ENCODE results near the gene SNCG. TPM values are rescaled to one million over a fixed set of nuclear protein-coding genes. Genes with fewer than 3 reads are reported as not detected.
"Not testable (repeated sequence)": the region's sequence is repeated elsewhere in the genome, so short reads cannot be mapped to it uniquely, and the experiment has no call there.

SNCG gene
- total RNA-seq, 1 donor from 2014 or later = not detected

- intact Hi-C loops (cut with micrococcal nuclease) = no loop called here
Observed at GRCh38 chr10:86944907-86945306, 13.5 kb upstream of the SNCG start.

DNA sequence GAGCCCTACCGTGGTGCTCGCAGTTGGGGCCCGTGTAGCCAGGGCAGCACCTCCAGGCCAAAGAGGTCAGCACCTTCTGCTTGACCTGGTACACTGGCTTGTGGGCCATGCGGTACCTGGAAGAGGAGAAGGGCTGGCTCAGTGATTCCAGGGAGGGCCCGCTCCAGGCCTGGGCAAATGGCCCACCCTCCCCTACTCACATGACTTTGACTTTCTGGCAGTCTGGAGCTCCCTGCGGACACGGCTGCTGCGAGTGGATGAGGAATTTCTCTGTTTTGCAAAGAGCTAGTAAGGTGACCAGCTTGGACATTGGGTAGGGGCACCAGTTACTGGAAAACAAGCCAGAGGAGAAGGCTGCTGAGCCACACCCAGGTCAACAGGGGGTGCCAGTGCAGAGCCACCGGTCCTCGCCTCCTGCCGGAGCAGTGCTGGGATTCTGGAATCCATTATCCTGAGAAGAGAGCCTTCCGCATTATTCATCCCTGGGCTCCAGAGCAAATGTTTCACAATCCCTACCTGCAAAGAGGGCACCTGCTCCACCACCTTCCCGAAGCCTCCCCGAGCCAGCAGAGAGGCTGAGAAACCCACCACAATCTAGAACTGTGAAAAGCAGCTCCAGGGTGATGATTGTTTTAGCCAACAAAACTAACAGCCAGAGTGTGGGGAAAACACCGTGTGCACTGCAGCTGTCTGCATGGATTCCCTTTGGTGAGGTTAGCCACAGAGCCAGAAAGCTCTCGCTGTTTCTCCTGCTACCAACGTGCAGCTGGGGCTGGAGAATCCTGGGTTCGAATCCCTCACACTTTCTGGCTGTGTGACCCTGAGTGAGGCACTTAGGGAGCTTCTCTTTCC, 12.8 kb upstream of the SNCG start:
- intact Hi-C loops (cut with micrococcal nuclease) = no loop called here

- intact Hi-C loops (cut with micrococcal nuclease) = no loop called here
Observed at GRCh38 chr10:86946213-86947155, 11.9 kb upstream of the SNCG start.

GRCh38 chr10:86947806-86948205, 10.6 kb upstream of the SNCG start:
- intact Hi-C loops (cut with micrococcal nuclease) = not testable (repeated sequence)

DNA sequence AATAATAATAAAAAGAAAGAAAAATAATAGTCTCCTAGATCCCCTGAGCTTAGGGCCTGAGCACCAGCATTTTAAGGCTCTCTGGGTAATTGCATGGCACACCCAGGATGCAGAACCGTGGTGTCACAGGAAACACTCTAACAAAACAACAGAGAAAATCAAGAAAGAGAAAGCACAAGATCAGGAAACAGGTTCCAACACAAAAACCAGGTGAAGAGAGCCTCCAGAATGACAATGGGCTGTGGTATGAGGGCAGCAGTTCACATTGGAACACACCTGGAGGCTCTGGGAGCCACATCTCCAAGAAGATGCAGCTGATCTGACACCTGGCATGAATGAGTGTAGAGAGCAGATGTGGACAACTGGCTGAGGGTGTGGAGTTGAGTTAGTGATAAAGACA, 8.1 kb upstream of the SNCG start:
- intact Hi-C loops (cut with micrococcal nuclease) = no loop called here

GRCh38 chr10:86951184-86951761, 7.1 kb upstream of the SNCG start:
- intact Hi-C loops (cut with micrococcal nuclease) = no loop called here

- intact Hi-C loops (cut with micrococcal nuclease) = no loop called here
Observed at GRCh38 chr10:86952106-86952505, 6.3 kb upstream of the SNCG start.

DNA sequence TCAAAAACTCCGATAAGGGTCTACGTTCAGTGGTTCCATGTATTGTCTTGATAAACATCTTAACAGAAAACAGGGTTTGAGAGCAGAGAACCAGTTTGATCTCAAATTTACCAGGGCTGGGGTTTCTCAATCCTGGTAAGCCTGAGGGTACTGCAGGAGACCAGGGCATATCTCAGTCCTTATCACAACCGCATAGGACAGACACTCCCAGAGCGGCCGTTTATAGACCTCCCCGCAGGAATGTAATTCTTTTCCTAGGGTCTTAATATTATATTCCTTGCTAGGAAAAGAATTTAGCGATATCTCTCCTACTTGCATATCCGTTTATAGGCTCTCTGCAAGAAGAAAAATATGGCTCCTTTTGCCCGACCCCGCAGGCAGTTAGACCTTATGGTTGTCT, 5.7 kb upstream of the SNCG start:
- intact Hi-C loops (cut with micrococcal nuclease) = not testable (repeated sequence)

GRCh38 chr10:86953747-86954680, 4.4 kb upstream of the SNCG start:
- intact Hi-C loops (cut with micrococcal nuclease) = no loop called here

GRCh38 chr10:86954681-86955500, 3.5 kb upstream of the SNCG start:
- intact Hi-C loops (cut with micrococcal nuclease) = no loop called here

DNA sequence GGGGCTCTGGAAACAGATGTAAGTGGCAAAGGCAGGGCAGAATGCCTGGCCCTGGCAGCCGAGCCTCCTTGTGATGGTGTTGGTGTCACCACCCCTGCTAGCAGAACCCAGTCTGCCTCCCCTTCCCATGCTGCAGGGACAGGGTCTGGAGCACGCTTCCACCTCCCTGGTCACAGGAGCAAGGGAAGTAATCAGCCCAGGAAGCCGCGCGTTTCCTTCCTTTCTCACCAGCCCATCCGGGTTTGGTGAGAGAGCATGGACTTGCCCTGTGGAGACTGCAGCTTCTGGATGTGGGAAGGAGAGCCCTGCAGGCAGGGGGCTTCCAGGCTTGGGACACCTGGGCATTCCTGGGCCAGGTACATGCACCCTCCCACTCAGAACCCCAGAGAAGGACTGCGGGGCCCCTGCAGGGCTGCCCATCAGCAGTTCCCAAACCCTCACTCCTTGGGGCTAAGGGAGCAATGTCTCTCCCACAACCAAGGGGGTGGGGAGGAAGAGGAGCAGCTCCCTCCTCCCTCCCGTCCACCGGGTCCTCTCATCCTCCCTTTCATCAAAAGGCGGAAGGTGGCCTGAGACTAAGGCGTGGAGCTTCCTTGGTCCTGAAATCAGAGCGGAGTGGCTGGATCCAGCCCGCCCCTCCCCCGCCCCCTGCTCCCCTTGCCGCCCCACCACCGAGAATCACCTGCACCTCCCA, 2.8 kb upstream of the SNCG start:
- intact Hi-C loops (cut with micrococcal nuclease) = no loop called here

DNA sequence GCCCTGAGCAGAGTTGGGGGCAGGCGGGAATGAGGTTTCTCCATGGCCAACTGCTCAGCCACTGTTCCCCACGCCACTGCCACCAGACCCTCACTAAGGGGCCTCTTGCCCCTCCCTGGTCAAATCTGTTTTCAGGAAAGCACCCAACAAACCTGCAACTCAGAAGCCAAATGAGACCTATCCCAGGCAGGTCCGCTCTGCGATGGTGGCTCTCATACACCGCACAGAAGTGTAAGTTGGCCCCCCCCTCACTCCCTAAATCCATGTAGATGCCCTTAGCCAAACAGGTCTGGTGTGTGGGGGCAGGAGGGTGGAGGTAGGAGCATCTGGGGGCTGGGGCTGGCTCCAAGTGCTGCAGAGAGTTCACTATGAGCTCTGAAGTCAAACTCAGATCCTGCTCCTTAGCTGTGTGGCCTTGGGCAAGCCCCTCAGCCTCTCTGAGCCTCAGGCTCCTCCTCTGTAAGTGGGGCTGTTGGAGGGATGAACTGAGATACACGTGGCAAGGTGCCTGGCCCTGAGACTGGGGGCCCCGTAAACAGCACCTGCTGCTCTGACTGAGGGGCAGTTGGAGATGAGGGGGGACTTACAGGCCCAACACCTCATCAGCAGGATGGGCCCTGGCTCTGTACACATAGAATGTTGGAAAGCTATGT, 2.1 kb upstream of the SNCG start:
- intact Hi-C loops (cut with micrococcal nuclease) = no loop called here

DNA sequence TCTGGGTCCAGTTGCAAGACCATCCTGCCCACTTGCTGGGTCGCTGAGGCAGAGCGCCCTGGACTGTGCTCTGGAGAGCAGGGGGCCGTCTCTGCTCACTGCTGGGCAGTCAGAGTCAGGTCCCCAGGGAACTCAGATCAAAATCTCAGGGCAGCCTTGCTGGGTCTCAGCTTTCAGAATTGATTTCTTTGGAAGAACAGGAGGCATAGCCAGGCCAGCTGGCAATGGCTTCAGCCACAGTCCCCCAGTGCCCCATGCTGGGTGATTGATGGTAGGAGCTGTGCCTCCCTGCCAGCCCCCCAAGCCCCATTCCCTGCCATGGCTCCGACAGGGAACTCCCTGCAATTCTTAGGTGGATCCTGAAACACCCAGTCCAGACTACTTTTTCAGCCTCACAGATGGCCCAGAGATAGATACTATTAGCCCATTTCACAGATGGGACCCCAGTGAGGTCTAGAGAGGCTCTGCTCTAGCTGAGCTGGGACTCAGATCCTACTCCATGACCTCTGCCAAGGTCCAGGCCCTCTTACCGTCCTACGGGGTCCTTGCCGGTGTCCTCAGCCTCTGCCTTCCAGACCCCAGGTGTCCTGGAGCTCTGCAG, 1.5 kb upstream of the SNCG start:
- intact Hi-C loops (cut with micrococcal nuclease) = no loop called here

DNA sequence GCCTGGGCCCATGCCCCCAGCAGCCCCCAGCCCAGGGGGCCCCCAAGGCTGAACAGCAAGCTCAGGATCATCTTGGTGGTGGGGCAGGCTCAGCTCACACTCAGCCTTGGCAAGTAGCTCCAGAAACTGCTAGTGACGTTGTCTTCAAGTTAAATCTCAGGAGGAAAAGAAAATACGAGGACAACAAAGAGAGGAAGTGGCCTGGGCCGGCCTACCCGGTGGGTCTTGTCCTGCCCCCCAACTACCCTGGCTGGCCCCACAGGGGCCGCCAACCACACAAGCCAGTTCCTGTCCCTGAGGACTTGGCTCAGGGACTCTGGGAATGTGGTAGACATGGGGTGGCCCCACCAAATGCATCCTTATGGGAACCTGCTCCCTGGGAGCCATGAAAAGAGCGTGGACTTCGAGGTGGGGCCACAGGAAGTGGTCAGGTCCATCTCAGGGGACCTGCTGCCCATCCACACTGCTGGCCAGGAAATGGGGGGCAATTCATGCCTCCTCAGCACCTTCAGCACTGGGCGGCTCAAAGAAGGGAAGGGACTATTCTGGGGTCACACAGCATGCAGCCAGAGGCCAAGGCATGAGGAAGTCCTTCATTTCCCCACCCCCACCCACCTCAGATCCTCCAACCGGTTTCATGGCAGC, 806 bp upstream of the SNCG start, which contains the start of gene MMRN2:
MMRN2 (minus strand) TSS at position 145 of the 645 bp plus-strand sequence; CDS start at position 71, 74 bp downstream.
- intact Hi-C loops (cut with micrococcal nuclease) = no loop called here

DNA sequence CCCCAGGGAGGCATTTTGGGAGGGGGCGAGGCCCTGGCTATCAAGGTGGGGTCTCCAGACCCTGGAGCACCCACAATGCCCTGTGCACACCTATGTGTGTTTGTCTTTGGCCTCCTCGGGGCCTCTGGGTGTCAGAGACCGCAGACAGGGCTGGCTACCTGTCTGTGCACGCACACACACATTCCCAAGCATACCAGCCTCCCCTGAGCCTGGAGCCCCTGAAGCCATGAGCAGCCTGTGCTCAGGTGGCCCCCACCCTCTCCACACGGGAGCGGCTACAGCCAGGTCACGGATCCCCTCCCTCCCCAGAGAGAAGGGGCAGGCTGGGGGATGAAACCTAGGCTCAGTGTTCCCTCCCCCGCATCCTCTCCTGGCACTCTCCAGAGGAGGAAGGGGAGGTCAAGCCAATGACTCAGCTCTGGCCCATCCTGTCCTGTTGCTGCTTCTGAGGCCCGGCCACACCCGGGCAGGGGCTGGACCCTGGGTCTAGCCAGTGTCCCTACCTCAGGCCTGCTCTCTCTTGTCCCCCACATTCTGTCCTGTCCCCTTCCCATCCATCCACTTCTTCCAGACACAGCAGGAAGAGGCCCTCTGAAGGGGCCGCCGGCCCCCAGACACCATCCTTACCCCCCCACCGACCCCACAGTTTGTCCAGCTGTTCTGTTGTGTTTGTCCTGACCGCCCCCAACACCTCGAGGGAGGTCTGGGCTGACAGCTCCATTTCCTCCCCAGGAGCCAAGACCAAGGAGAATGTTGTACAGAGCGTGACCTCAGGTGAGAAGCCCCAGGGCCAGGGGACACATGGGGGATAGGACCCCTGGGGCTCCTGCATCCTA, 720 bp downstream of the SNCG start:
- intact Hi-C loops (cut with micrococcal nuclease) = no loop called here

DNA sequence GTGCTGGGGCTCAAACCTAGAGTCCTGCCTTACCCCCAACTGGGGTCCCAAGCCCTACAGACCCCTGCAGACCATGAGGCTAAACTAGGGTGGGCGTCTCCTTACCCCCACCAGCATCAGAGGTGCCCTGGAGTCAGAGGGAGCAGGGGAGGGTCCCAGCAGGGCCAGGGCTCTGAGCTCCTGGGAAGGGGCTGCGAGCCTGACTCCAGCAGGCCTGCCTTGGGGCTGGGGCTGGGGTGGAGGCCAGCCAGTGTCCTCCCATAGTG, 1.3 kb downstream of the SNCG start:
- intact Hi-C loops (cut with micrococcal nuclease) = loop anchor here (1.0 kb wide), 1 partner anchor 20 kb away; no protein-coding TSS in a partner anchor

Data from T-helper 2 cell treated with Interferon-gamma antibody and Interleukin-4, amounts not matched to agents 100 ng/mL and 5 ng/mL, for 36 hours (primary cell).